B cell (primary cell): ENCODE data around the gene ZSWIM4. TPM values are rescaled to one million over a fixed set of nuclear protein-coding genes. Genes with fewer than 3 reads are reported as not detected.

Experiments used
- ATAC-seq: fragments of 200-7000 bp; cut with Tn5 transposase; one replicate; pipeline ENCODE4 v1.10.0; 2021; ENCODE audit warnings: low read depth, mild to moderate bottlenecking, moderate number of reproducible peaks, moderate library complexity
- CTCF ChIA-PET: fragments of 350-600 bp; sonication (Branson Sonifier 250); formaldehyde crosslinking; loops from one replicate; lab custom pipeline; 2021; ENCODE audit warnings: antibody characterized with exemption, inconsistent platforms; lab: Charles Lee
- POLR2A ChIA-PET: fragments of 350-600 bp; sonication (Branson Sonifier 250); formaldehyde crosslinking; loops from one replicate; lab custom pipeline; 2021; ENCODE audit warnings: antibody characterized with exemption; lab: Charles Lee
- DNase-seq: peaks from one replicate; pipeline ENCODE4 v3.0.0; 2013
- H2AFZ ChIP-seq: 2 replicates; pipeline ENCODE4 v1.6.1; 2012; ENCODE audit warnings: mild to moderate bottlenecking, low read depth, low read length; ENCODE audit not compliant: insufficient read depth, poor library complexity, severe bottlenecking
- H3K27ac ChIP-seq, 2 donors: 1 replicate in 1 of 2; 2 replicates in 1 of 2; pipeline ENCODE4 v1.5.1; 2012 to 2013; ENCODE audit warnings: low read length in 2 of 2, mild to moderate bottlenecking in 2 of 2, moderate library complexity in 1 of 2
- H3K27me3 ChIP-seq, 4 experiments: fragments of 200-600 bp in 1 of 4; sonication (generic) in 1 of 4; replicated peaks in 1 of 4; 1 replicate in 2 of 4; 2 replicates in 2 of 4; pipeline versions ENCODE4 v1.6.1 to v1.7.0; 2013 to 2016; ENCODE audit warnings: low read length in 3 of 4, mild to moderate bottlenecking in 2 of 4, mixed read lengths in 1 of 4, moderate library complexity in 1 of 4; ENCODE audit not compliant: insufficient read depth in 4 of 4, control insufficient read depth in 3 of 4; ENCODE audit errors: control extremely low read depth in 1 of 4
- H3K36me3 ChIP-seq, 2 experiments: replicated peaks in 1 of 2; 1 replicate in 1 of 2; 2 replicates in 1 of 2; pipeline versions ENCODE4 v1.6.1 to v1.7.1; 2013; ENCODE audit warnings: low read length in 1 of 2; ENCODE audit not compliant: insufficient read depth in 2 of 2, control insufficient read depth in 1 of 2; ENCODE audit errors: control extremely low read depth in 1 of 2, extremely low read depth in 1 of 2
- H3K4me1 ChIP-seq, 2 donors: fragments of 200-600 bp in 1 of 2; sonication (generic) in 1 of 2; 1 replicate in 1 of 2; 2 replicates in 1 of 2; pipeline versions ENCODE4 v1.5.1 to v1.6.1; 2013 to 2017; ENCODE audit warnings: low read length in 2 of 2; ENCODE audit not compliant: control insufficient read depth in 2 of 2, insufficient read depth in 2 of 2
- H3K4me2 ChIP-seq: replicated peaks from 2 replicates; pipeline ENCODE3; 2012; ENCODE audit warnings: mild to moderate bottlenecking, low read depth, low read length; ENCODE audit not compliant: poor library complexity, severe bottlenecking
- H3K4me3 ChIP-seq, 5 experiments: fragments of 200-600 bp in 1 of 5; sonication (generic) in 1 of 5; 1 replicate in 3 of 5; 2 replicates in 2 of 5; pipeline versions ENCODE4 v1.5.1 to v1.7.0; 2011 to 2016; ENCODE audit warnings: low read length in 4 of 5, mild to moderate bottlenecking in 4 of 5, low read depth in 2 of 5, control low read depth in 1 of 5, moderate library complexity in 1 of 5; ENCODE audit not compliant: insufficient read depth in 1 of 5; ENCODE audit errors: control extremely low read depth in 1 of 5, extremely low read depth in 1 of 5
- H3K79me2 ChIP-seq: fragments of 200-600 bp; sonication (generic); one replicate; pipeline ENCODE4 v1.6.0; 2016; ENCODE audit warnings: low read length; ENCODE audit not compliant: control insufficient read depth, insufficient read depth
- H3K9ac ChIP-seq: fragments of 200-600 bp; sonication (generic); 2 replicates; pipeline ENCODE4 v1.6.1; 2017; ENCODE audit warnings: mild to moderate bottlenecking, low read length, moderate library complexity
- H3K9me3 ChIP-seq, 3 donors: one replicate each; pipeline versions ENCODE4 v1.6.1 to v1.7.1; 2013; ENCODE audit warnings: low read length in 2 of 3; ENCODE audit not compliant: control insufficient read depth in 2 of 3, insufficient read depth in 1 of 3; ENCODE audit errors: control extremely low read depth in 1 of 3
- H4K20me1 ChIP-seq: 2 replicates; pipeline ENCODE4 v1.6.0; 2012; ENCODE audit warnings: mild to moderate bottlenecking, low read length; ENCODE audit not compliant: insufficient read depth, control insufficient read depth, poor library complexity, severe bottlenecking
- H3K27ac Mint-ChIP-seq: one replicate; pipeline ENCODE4 v1.8.0; 2021; ENCODE audit warnings: mixed read lengths
- H3K27me3 Mint-ChIP-seq: one replicate; pipeline ENCODE4 v1.8.0; 2021; ENCODE audit warnings: mixed read lengths
- H3K4me1 Mint-ChIP-seq: one replicate; pipeline ENCODE4 v1.8.0; 2021; ENCODE audit warnings: mixed read lengths
- H3K4me3 Mint-ChIP-seq: one replicate; pipeline ENCODE4 v1.8.0; 2021; ENCODE audit warnings: mixed read lengths
- H3K9me3 Mint-ChIP-seq: one replicate; pipeline ENCODE4 v1.8.0; 2022; ENCODE audit warnings: mixed read lengths; ENCODE audit not compliant: insufficient read depth
- EZH2 ChIP-seq: IDR thresholded peaks from 2 replicates; pipeline ENCODE4 v1.6.1; 2012; ENCODE audit warnings: borderline replicate concordance, low read depth, mild to moderate bottlenecking, moderate library complexity, low read length; ENCODE audit not compliant: insufficient read depth, poor library complexity, severe bottlenecking
- WGBS: methylation state at CpG from one replicate; pipeline ENCODE4 v1.1.5; 2013; ENCODE audit warnings: missing lambda C conversion rate; ENCODE audit not compliant: insufficient coverage; 5-methylcytosine and 5-hydroxymethylcytosine counted together
- intact Hi-C: fragments of 100-400 bp; cut with micrococcal nuclease; formaldehyde crosslinking; loops from one replicate; pipeline ENCODE4 v1.10.0; 2022
- polyA plus RNA-seq: library from polyadenylated mRNA; depleted of rRNA; stranded (reverse); fragments of >200 nt; gene quantifications from 2 replicates; pipeline ENCODE4 v1.2.3, GENCODE V29; 2012
- total RNA-seq, 2 donors: library from RNA; stranded (reverse); fragments of 120-200 nt in 1 of 2; gene quantifications; 1 replicate in 1 of 2; 2 replicates in 1 of 2; pipeline versions ENCODE4 v1.2.3 to v1.2.4, GENCODE V29; 2013 to 2022
- TF ChIP-seq, protein P1 (sequence below): fragments of 200-600 bp; IDR thresholded peaks from one replicate; pipeline ENCODE4 v1.8.0; 2022; ENCODE audit warnings: antibody characterized with exemption, mild to moderate bottlenecking

The ZSWIM4 gene
- total and polyA plus RNA-seq, 2 donors (not counting 1 experiment from before 2014, with no cell fraction given): 2.6 to 10.6 TPM

DNA sequence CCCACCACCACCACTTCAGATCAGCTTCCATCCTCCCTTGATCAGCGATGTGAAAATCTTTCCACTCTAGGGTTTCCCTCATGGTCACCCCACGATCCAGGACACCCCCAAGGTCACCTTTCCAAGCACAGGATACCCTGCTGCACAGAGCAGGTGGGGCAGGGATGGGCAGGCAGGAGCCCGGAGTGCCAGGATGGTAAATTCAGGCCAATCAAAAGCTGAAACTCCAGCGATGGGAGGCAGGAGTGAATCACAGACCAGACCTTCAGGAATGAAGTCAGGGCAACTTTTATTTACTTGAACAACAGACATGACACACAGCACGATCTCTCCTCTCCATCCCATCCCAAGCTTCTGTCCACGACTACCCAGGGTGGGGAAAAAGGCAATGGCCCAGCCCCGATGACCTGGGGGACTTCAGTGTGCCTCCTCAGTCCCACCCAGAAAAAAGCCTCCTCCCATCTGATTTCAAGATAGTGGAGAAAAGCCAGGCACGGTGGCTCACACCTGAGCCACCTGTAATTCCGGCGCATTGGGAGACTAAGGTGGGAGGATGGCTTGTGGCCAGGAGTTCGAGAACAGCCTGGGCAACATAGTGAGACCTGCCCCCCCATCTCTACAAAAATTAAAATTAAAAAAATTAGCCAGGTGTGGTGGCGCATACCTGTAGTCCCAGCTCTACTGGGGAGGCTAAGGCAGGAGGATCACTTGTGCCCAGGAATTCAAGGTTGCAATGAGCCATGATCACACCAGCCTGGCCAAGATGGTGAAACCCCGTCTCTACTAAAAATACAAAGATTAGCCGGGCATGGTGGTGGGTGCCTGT is 39.2 kb downstream of the ZSWIM4 start:
- Mint-ChIP-seq H3K4me1 (peaks cover 46% of the 10 kb centered on the region), H3K27me3 (no peaks in the 10 kb centered on the region), H3K4me3 (peak overlapping the region; percentile 88), H3K9me3 (no peaks in the 10 kb centered on the region), H3K27ac (peak overlapping the region; percentile 86)
- ATAC-seq (no peak), DNase-seq (no peak)
- 81% methylated on average over 6 of the region's 14 CpGs for WGBS
- intact Hi-C loops: loop anchor here (5.0 kb wide), 1 partner anchor 1042 kb away; the partner anchor contains the start of gene JUNB
- no peaks in the 10 kb centered on the region for H3K36me3 ChIP-seq
- peak overlapping the region in 3 of 5 experiments; percentile 69 to 77 (median 74) for H3K4me3 ChIP-seq
- peak overlapping the region; percentile 80 for H3K9ac ChIP-seq
- no peaks in the 10 kb centered on the region for H3K9me3 ChIP-seq
- ChIA-PET POLR2A (interaction anchor here (0.5 to 4.0 kb wide), 4 partner anchors 16 to 1093 kb away, joined by 5 to 17 read pairs (median 5); partner anchors contain the start of gene C19orf53), CTCF (interaction anchor here (1.8 to 4.7 kb wide), 3 partner anchors 13 to 50 kb away, joined by 7 to 40 read pairs (median 21); no protein-coding TSS in a partner anchor)
- TF ChIP-seq EZH2: no peak
- TF ChIP-seq, protein P1, sequence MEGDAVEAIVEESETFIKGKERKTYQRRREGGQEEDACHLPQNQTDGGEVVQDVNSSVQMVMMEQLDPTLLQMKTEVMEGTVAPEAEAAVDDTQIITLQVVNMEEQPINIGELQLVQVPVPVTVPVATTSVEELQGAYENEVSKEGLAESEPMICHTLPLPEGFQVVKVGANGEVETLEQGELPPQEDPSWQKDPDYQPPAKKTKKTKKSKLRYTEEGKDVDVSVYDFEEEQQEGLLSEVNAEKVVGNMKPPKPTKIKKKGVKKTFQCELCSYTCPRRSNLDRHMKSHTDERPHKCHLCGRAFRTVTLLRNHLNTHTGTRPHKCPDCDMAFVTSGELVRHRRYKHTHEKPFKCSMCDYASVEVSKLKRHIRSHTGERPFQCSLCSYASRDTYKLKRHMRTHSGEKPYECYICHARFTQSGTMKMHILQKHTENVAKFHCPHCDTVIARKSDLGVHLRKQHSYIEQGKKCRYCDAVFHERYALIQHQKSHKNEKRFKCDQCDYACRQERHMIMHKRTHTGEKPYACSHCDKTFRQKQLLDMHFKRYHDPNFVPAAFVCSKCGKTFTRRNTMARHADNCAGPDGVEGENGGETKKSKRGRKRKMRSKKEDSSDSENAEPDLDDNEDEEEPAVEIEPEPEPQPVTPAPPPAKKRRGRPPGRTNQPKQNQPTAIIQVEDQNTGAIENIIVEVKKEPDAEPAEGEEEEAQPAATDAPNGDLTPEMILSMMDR: no peak
- no peaks in the 10 kb centered on the region for H3K27me3 ChIP-seq
- H3K79me2 ChIP-seq: peaks cover 5% of the 10 kb centered on the region
- H3K4me1 ChIP-seq: peaks cover 47 to 53% of the 10 kb centered on the region in 2 donors
- peak overlapping the region; percentile 94 for H3K4me2 ChIP-seq
- peak overlapping the region; percentile 76 for H2AFZ ChIP-seq
- peak overlapping the region; percentile 58 to 81 for H3K27ac ChIP-seq
- no peaks in the 10 kb centered on the region for H4K20me1 ChIP-seq
